Skeletal muscle satellite cell (primary cell): ENCODE results near the gene RPLP1.

ENCODE experiments used
- H3K27me3 ChIP-seq: 2 replicates; pipeline ENCODE4 v1.7.0; 2013; ENCODE audit warnings: low read length; ENCODE audit not compliant: control insufficient read depth, insufficient read depth
- H3K36me3 ChIP-seq: 2 replicates; pipeline ENCODE4 v1.7.0; 2013; ENCODE audit warnings: mild to moderate bottlenecking, control low read depth, low read length; ENCODE audit not compliant: insufficient read depth
- H3K4me1 ChIP-seq: 2 replicates; pipeline ENCODE4 v1.7.0; 2013; ENCODE audit warnings: low read length; ENCODE audit not compliant: control insufficient read depth, insufficient read depth
- H3K4me2 ChIP-seq: 2 replicates; pipeline ENCODE4 v1.7.0; 2013; ENCODE audit warnings: mild to moderate bottlenecking, low read length
- H3K4me3 ChIP-seq: 2 replicates; pipeline ENCODE4 v1.7.0; 2013; ENCODE audit warnings: low read length
- H3K9ac ChIP-seq: 2 replicates; pipeline ENCODE4 v1.7.0; 2013; ENCODE audit warnings: mild to moderate bottlenecking, low read depth, low read length, moderate library complexity
- H3K9me3 ChIP-seq: replicated peaks from 2 replicates; pipeline ENCODE4 v1.7.0; 2013; ENCODE audit warnings: mild to moderate bottlenecking, control low read depth, low read length

RPLP1 gene

DNA sequence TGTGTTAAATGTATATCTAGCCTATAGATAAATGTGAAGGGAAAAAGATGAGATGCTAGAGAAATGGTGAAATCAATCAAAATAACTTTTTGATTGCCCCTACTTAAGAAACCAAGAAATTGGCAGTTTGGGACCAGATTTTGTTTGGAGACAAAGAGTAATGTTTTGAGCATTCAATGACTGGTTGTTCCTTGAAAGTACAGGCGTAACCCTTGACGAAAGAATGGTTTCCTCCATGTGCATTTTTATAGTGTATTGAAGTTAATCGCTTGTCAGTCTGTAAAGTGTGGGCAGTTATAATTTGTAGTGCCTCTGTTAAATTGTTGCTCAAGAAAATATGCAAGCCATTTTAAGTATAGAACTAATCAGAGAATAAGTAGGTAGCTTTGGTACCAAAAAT, 37.2 kb upstream of the RPLP1 start:
- peaks cover 31% of the 10 kb centered on the region for H3K4me1 ChIP-seq
- no peaks in the 10 kb centered on the region for H3K27me3 ChIP-seq
- H3K36me3 ChIP-seq, result peaks cover 20% of the 10 kb centered on the region
- H3K9ac ChIP-seq, result peak overlapping the region; percentile 99
- H3K9me3 ChIP-seq, result no peaks in the 10 kb centered on the region
- H3K4me3 ChIP-seq, result peak overlapping the region; percentile 94
- peak overlapping the region; percentile 84 for H3K4me2 ChIP-seq

DNA sequence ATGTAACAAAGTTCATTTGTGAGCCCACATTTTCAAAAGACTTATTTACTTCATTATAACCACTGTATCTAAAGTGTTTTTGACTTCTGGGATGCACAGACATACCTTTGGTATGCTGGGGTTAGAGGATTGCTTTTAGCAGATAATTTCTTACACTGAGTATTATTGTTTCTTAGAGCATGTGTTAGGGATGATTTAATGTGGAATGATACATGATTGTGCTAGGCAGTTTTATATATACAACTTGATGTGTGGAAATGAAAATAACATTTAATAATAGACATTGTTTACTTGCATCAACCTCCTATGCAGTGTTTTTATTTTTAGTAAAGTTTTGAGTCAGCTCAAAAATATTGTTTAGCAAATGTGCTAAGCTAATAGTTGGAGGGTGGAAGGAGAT, 35.0 kb upstream of the RPLP1 start:
- Histone ChIP-seq H3K36me3 (peaks cover 29% of the 10 kb centered on the region), H3K4me2 (peak overlapping the region; percentile 10), H3K9ac (no peak overlapping the region), H3K9me3 (no peaks in the 10 kb centered on the region), H3K4me1 (peaks cover 28% of the 10 kb centered on the region), H3K4me3 (no peak overlapping the region), H3K27me3 (no peaks in the 10 kb centered on the region)

DNA sequence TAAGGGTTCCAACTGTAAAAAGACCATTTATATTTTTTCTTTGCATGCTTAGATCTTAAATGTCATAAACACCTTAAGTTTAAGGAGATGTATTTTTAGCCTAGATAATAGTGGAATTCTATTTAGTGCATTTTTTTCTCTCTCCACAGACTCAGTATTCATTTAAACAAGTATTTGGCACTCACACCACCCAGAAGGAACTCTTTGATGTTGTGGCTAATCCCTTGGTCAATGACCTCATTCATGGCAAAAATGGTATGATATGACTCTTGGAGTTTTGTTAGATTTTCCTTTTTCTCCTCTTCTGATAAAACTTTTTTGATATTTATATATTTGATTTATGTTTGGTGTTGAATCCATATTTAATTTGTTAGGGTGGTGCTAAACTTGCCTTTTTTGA, 31.1 kb upstream of the RPLP1 start:
- Histone ChIP-seq H3K27me3 (no peaks in the 10 kb centered on the region), H3K9ac (no peak overlapping the region), H3K4me3 (no peak overlapping the region), H3K4me2 (no peak overlapping the region), H3K4me1 (peaks cover 10% of the 10 kb centered on the region), H3K9me3 (no peaks in the 10 kb centered on the region), H3K36me3 (peaks cover 50% of the 10 kb centered on the region)

DNA sequence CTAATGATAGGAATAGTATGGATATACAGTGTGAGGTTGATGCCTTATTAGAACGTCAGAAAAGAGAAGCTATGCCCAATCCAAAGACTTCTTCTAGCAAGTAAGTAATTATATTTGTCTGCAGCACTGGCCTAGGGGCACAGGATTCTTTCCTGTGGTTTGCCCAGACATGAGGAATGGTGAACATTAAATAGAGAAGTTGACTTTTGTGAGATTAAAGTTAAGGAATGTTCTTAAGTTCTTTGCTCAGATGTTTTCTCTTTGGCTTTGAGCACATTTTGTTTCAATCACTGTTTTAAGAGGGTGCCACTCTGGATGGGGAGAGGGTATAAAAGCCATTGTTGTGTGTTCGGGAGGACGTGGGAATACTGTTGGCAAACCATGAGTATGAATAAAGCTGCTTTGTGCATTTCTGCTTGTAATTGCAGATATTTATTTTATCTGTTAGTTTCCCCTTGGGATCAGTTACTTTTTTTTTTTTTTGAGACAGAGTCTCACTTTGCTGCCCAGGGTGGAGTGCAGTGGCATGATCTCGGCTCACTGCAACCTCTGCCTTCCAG, 30.2 kb upstream of the RPLP1 start:
- Histone ChIP-seq H3K4me2 (no peak overlapping the region), H3K36me3 (peaks cover 56% of the 10 kb centered on the region), H3K4me3 (no peak overlapping the region), H3K9ac (no peak overlapping the region), H3K27me3 (no peaks in the 10 kb centered on the region), H3K4me1 (peaks cover 5% of the 10 kb centered on the region), H3K9me3 (no peaks in the 10 kb centered on the region)

DNA sequence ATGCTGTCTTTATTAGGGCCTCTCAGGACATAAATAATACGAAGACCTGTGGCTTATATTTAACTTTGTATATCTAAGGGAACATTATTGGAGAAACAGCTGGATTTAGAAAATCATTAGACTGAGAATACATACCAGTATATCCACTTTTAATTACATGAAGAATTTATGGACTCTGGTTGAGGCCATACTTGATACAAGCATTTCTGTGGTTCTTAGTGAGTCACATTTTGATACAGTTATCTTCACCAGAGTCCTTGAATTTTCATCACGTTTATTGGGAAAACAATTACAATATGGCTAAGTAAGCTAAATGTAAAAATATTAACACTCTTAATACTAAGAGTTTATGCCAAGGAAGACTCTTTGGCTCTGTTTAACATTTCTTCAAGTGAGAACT, 28.6 kb upstream of the RPLP1 start:
- peaks cover 52% of the 10 kb centered on the region for H3K36me3 ChIP-seq

GRCh38 chr15:69424748-69425413, 27.7 kb upstream of the RPLP1 start:
- peaks cover 50% of the 10 kb centered on the region for H3K36me3 ChIP-seq

More for the DNA sequence above, 28.6 kb upstream of the RPLP1 start:
- Histone ChIP-seq H3K4me2 (no peak overlapping the region), H3K9me3 (no peaks in the 10 kb centered on the region), H3K4me1 (no peaks in the 10 kb centered on the region), H3K27me3 (no peaks in the 10 kb centered on the region), H3K9ac (no peak overlapping the region), H3K4me3 (no peak overlapping the region)

GRCh38 chr15:69433831-69434230, 18.8 kb upstream of the RPLP1 start:
- H3K9me3 ChIP-seq, result no peaks in the 10 kb centered on the region
- no peak overlapping the region for H3K4me2 ChIP-seq
- no peaks in the 10 kb centered on the region for H3K27me3 ChIP-seq
- H3K9ac ChIP-seq, result no peak overlapping the region
- no peaks in the 10 kb centered on the region for H3K4me1 ChIP-seq
- H3K36me3 ChIP-seq, result peaks cover 59% of the 10 kb centered on the region
- H3K4me3 ChIP-seq, result no peak overlapping the region

More at GRCh38 chr15:69424748-69425413, 27.7 kb upstream of the RPLP1 start:
- no peak overlapping the region for H3K9ac ChIP-seq
- no peak overlapping the region for H3K4me2 ChIP-seq
- no peaks in the 10 kb centered on the region for H3K27me3 ChIP-seq
- H3K4me1 ChIP-seq, result no peaks in the 10 kb centered on the region
- H3K9me3 ChIP-seq, result no peaks in the 10 kb centered on the region
- no peak overlapping the region for H3K4me3 ChIP-seq

DNA sequence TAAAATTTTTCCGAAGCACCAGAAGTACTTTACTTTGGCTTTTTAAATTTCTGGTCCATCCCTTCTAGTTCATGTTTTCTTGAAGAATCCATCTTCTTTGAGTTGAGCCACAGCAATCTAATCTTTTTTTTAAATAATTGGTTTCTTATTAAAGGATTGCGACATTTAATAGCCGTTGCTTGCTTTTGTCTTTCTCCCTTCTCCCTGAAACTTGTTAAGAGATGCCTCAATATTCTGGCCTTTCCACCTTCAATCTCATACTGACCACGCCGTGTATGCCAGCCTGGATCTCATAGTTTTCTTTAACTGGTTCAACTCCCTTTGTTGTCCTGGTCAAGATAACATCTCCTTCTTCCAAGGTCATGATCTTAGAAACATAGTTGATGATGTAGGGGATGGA, 18.4 kb upstream of the RPLP1 start:
- Histone ChIP-seq H3K4me2 (no peak overlapping the region), H3K36me3 (peaks cover 59% of the 10 kb centered on the region), H3K27me3 (no peaks in the 10 kb centered on the region), H3K4me1 (no peaks in the 10 kb centered on the region), H3K9ac (no peak overlapping the region), H3K9me3 (no peaks in the 10 kb centered on the region), H3K4me3 (no peak overlapping the region)

DNA sequence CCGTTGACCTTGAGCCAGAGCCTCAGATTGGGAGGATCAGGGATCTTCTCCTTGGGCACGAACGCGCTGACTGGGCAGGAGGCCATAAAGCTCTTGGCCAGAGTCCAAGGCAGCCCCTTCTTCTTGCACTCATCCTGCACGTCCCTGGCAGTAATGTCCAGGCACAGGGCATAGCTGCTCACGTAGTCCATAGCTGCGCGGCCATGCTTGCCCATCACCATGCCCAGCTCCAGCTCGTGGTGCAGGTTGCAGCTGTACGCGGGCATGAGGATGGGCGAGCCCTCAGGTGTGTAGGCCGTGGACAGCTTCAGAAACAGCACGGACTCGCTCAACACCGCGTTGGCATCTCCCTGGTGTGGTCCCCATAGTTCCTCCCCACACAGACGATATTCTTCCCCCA, 17.9 kb upstream of the RPLP1 start:
- H3K9ac ChIP-seq, result no peak overlapping the region
- H3K27me3 ChIP-seq, result no peaks in the 10 kb centered on the region
- H3K9me3 ChIP-seq, result no peaks in the 10 kb centered on the region
- H3K4me2 ChIP-seq, result no peak overlapping the region
- no peak overlapping the region for H3K4me3 ChIP-seq
- H3K36me3 ChIP-seq, result peaks cover 61% of the 10 kb centered on the region
- no peaks in the 10 kb centered on the region for H3K4me1 ChIP-seq

GRCh38 chr15:69435985-69436384, 16.6 kb upstream of the RPLP1 start:
- H3K9me3 ChIP-seq, result no peaks in the 10 kb centered on the region
- no peak overlapping the region for H3K4me2 ChIP-seq
- H3K9ac ChIP-seq, result no peak overlapping the region
- H3K36me3 ChIP-seq, result peaks cover 64% of the 10 kb centered on the region
- H3K4me1 ChIP-seq, result no peaks in the 10 kb centered on the region
- H3K4me3 ChIP-seq, result no peak overlapping the region
- no peaks in the 10 kb centered on the region for H3K27me3 ChIP-seq

DNA sequence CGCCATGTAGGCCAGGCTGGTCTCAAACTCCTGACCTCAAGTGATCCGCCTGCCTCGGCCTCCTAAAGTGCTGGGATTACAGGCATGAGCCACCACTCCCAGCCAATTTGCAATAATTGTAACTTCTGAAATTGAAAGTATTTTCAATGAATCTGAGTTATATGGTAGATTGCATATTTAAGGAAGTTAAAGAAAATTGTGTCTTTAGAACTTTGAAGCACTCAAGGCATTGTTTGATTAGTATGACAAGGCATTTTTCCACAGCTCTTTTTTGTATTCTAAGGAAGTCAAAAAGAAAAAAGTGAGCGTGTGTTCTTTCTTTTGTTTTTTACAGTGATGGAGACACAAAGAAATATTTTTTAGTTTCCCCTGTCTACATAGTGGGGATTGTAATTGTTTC, 15.7 kb upstream of the RPLP1 start:
- Histone ChIP-seq H3K9me3 (no peaks in the 10 kb centered on the region), H3K4me1 (no peaks in the 10 kb centered on the region), H3K27me3 (no peaks in the 10 kb centered on the region), H3K4me2 (no peak overlapping the region), H3K9ac (no peak overlapping the region), H3K36me3 (peaks cover 68% of the 10 kb centered on the region), H3K4me3 (no peak overlapping the region)

- no peaks in the 10 kb centered on the region for H3K9me3 ChIP-seq
- no peaks in the 10 kb centered on the region for H3K27me3 ChIP-seq
- peaks cover 65% of the 10 kb centered on the region for H3K36me3 ChIP-seq
- no peak overlapping the region for H3K9ac ChIP-seq
- H3K4me3 ChIP-seq, result no peak overlapping the region
- H3K4me2 ChIP-seq, result no peak overlapping the region
- no peaks in the 10 kb centered on the region for H3K4me1 ChIP-seq
Measured at GRCh38 chr15:69439623-69440022, 13.0 kb upstream of the RPLP1 start.
